Activated gamma-delta T cell treated with Interleukin-2 at 50 U/mL for 16 hours (primary cell): Measurements from ENCODE around the gene CPSF3.

ENCODE experiments used
- DNase-seq: peaks from one replicate; pipeline ENCODE4 v3.0.0-alpha.2; 2020

The CPSF3 gene

DNA sequence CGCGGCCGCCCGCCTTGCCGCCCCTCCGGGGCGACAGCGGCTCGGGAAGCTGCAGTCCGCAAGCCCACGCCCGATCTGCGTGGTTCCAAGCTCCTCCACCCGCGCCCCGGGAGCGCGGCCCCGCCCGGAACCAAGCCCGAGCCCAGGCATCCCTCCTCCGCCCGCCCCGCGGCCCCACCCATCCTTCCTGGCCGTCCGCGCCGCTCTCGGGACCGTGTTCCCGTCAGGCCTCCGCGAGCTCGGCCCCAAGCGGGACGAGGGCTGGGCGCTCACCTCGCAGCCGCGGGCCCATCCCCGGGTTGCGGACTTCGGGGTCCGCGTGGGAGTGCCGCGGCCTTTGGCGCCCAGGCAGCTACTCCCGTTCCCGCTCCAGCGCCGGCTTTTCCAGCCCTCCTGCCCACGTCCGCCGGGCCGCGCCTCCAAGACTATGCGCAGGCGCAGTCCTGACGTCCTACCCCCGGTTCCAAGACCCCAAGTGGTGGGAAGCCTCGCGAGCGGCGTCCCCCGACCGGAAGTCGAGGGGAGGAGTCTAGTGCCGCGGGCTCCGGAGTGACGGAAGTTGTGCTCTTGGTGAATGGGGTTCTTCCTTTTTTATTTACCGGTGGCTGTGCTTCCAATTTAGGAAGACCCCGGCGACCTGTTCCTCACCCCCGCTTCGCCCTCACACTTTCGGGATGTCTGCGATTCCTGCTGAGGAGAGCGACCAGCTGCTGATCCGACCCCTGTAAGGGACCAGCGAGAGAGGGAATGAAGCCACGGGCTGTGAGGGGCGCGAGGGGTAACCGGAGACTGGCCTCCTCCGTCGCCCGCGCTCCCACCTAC is at the start of gene CPSF3, which contains the start of gene ITGB1BP1:
TSS of gene CPSF3 (plus strand) at position 555 of the 822 bp plus-strand sequence. CDS start at position 675, 120 bp downstream.
TSS of gene ITGB1BP1 (minus strand) at position 429 of the 822 bp plus-strand sequence. CDS start 4,831 bp downstream, outside the sequence.
- DNase-seq, result peak; percentile 97

DNA sequence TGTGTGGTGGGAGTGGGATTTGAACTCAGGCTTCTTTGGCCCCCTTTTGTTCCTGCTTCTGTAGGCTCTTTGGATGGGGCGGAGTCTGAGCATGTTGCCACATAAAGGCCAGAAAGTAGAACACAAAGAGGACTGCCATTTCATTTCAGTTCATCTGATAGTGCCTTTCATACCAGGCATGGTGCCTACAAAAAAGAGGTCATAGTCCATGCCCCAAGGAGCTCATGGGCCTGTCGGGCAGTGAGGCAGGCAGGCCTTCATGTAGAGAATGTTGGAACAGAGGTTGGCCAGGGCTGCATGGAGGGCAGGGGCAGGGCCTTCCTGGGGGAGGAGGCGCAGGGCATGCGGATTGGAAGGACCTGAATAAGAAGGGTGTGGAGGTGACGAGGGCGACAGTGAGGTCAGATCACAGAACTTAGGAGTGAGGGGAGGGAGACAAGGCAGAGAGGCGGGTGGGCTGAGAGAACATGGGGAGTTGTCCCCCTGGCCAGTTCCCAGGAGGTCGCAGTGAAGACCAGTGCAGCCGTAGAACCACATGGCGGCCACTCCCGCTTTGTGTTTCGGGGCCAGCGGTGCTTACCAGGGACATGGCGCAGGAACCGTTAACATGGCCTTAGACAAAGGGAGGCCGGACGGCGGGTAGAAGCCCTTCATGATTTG is 49.3 kb upstream of the CPSF3 start:
- no peak for DNase-seq

DNA sequence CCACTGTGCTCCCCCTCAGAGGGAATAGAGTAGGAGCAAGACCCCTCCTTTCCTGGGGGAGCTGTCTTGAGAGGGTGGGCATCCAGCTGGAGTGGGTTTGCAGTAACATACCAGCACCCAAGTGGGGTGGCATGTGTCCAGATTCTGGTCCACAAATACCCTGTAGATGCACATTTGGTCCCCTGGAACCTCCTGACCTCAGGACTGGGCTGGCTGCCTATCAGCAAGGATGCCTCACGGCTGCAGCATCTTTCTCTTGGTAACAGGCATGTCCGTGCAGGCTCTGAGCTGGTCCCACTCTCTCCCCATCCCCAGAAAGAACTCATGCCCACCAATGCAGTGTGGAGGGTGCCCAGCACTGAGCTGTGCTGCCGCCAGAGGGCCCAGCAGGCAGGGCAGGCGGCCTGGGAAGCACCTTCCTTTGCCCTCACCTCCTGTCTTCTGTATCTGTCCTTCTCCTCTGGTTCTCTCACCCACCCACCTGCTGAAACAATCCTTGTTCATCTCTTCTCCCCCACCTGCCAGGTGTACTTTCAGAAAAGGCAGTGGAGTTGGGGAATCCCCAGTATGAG is 47.5 kb upstream of the CPSF3 start:
- DNase-seq, result no peak

DNA sequence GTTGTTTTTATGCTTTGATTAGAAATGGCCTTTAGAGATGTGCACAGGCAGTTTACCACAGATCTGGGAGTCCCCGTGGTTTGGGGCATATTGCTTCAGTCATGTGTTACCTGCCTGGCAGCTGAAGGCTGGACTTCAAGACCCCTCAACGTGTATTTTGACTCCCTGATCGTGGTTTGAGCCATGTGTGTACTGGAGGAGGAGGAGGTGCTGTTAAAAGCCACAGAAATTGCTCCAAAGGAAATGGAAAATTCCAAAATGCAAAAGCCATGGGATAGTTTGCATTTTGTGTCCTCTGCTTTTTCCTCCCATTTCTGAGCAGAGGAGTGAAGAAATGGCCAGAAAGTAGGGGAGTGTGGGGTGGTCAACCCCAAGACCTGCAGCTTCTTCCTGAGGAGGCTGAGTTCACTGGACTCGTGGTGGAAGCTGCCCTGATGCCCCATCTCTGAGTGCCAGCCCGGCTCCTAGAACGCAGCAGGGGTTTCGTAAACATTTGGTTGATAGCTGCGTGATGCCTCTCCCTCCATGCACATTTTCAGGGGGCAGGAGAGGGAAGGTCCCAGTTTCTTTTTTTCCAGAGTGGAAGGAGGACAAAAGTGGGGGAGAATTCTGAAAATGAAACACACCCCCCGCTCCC is 45.9 kb upstream of the CPSF3 start:
- no peak for DNase-seq

- DNase-seq, result no peak
These were observed 44.7 kb upstream of the CPSF3 start for GRCh38 chr2:9378433-9379390.

DNA sequence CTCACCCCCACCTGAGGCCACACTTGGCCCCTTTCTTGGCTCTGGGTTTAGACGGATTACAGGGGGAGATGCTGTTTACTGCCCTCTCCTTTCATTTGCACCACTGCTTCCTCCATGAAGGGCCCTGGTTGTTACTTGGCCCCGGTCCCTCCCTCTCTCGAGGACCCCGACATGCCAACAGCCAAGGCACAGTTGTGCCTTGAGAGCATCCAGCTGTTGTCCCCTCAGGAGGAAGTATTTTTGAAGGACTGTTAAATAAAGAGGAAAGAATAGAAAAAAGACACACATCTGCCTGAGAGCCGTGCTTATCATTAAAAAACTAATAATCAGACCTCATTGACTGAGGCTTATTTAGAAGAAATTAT is 44.1 kb upstream of the CPSF3 start:
- DNase-seq, result no peak

DNA sequence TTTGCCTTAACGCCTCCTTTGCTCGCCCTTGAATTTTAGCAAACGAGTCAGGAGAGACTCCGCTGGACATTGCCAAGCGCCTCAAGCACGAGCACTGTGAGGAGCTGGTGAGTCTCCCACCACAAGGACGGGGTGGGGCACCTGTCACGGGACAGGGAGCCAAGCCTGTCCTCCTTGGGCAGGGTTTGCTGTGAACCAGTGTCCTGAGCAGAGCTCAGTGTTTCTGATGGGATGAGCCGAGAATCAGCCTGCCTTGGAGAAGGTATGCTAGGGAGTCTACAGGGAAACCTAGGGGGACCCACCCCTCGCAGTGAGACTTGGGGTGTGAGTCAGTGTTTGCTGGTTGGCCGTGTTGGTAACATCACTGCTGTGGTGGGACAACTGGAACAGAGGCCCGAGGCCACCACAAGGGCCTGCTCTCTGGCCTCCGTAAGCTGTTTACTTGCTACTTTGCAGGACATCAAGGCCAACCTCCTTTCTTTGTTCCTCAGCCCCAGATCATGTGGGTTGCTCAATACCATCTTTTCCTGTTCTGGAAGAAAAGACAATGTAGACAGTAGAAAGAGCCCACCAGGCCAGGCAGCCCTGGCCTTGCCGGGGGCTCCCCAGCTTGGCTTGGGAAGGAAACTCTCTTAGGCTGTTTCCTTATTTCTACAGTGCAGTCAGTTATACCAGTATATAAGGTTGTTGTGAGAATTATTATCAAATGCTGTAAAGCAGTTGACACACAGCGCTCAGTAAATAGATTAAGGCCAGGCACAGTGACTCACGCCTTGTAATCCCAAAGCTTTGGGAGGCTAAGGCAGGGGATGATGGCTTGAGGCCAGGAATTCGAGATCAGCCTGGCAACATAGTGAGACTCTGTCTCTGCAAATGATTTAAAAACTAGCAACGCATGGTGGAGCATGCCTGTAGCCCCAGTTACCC is 42.5 kb upstream of the CPSF3 start:
- no peak for DNase-seq

GRCh38 chr2:9382604-9383235 is 40.7 kb upstream of the CPSF3 start:
- DNase-seq, result no peak

DNA sequence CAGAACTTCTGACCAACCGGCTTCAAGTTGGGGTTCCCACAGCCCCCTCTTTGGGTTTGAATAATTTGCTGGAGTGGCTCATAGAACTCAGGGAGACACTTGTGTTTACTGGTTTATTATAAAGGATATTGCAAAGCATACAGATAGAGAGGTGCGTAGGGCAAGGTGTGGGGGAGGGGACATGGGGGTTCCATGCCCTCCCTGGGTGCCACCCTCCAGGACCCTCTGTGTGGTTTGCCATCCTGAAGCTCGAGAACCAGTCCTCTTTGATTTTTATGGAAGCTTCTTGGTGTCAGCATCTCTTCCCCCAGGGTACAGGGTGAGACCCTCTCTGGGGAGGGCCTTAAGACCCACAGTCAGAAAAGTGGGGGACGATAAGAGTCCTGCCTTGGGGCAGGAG is 38.9 kb upstream of the CPSF3 start:
- no peak for DNase-seq

DNA sequence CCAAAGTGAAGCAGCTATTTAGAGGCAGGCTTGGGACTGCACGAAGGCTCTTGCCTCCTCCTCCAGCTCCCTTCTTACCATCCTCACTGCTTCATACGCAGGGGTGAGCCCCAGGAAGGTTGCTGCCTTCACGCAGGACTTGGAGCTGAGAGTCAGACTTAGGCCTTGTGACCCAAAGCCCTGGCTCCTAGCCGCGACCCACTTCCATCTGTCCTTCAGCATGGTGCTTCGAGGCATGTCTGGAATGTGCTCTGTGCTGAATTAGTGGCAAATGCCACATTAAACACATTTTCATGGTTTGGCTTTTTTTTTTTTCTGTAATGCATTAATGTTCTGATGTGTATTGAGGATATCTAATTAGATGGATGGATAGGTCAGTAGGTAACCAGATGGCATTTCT is 37.6 kb upstream of the CPSF3 start:
- no peak for DNase-seq

DNA sequence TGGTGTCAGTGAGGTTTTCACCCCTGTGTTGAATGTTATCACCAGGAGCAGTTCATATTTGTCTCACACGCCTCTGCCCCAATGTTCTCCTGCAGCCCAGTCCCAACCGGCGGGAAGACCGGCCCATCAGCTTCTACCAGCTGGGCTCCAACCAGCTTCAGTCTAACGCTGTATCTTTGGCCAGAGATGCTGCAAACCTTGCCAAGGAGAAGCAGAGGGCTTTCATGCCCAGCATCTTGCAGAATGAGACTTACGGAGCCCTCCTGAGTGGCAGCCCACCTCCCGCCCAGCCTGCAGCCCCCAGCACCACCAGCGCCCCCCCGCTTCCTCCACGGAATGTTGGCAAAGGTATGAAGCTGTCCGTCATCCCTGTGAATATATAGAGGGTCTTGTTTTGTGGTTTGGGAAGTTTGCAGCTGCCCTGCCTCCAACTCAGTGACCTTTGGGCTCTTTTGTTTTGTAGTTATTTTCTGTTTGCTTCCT is 35.2 kb upstream of the CPSF3 start:
- no peak for DNase-seq

GRCh38 chr2:9388950-9389911 is 34.2 kb upstream of the CPSF3 start:
- no peak for DNase-seq

GRCh38 chr2:9390151-9390850 is 33.2 kb upstream of the CPSF3 start:
- DNase-seq, result no peak

DNA sequence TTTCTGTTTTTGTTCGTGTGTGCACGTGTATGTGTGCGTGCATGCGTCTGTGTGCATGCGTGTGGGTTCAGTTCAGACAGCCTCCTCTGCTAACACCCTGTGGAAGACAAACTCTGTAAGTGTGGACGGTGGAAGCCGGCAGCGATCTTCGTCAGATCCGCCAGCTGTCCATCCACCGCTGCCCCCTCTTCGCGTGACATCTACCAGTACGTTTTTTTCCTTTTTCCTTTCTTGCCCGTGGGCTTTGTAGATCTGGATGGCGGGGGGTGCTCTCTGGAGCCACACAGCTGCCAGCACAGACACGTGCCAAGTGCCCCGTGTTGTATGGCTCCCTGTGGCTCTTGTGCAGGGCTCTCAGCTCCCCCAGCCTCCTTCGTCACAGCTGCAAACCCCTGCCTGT is 32.5 kb upstream of the CPSF3 start:
- no peak for DNase-seq

DNA sequence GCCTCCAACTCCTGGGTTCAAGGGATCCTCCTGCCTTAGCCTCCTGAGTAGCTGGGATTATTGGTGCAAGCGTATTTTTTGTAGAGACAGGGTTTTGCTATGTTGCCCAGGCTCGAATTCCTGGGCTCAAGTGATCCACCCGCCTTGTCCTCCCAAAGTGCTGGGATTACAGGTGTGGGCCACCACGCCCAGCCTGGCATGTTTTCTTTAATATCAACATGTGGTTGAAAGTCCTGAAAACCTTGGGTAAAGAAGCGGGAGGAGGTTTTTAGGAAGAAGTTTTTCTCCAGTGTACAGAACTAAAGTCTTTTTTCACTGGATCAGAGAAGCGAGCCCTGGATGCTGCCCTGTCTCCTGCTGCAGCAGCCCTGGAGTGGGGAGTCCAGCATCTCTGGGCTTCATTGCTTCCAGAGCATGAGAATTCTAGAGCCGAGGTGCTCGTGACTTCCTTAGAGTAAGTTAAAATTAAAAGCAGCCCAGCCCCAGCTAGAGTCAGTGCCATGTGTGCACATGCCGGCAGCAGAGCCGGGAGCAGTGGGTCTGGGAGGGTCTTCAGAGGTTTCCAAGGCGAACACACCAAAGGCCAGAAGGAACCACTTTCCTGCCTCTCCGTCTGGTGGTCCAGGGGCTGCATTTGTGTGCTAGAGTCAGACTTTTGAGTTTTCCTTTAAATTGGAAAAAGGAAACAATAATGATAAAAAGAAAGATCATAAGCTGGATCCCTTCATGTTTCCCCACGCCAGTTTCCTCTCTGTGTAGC is 31.3 kb upstream of the CPSF3 start:
- no peak for DNase-seq

DNA sequence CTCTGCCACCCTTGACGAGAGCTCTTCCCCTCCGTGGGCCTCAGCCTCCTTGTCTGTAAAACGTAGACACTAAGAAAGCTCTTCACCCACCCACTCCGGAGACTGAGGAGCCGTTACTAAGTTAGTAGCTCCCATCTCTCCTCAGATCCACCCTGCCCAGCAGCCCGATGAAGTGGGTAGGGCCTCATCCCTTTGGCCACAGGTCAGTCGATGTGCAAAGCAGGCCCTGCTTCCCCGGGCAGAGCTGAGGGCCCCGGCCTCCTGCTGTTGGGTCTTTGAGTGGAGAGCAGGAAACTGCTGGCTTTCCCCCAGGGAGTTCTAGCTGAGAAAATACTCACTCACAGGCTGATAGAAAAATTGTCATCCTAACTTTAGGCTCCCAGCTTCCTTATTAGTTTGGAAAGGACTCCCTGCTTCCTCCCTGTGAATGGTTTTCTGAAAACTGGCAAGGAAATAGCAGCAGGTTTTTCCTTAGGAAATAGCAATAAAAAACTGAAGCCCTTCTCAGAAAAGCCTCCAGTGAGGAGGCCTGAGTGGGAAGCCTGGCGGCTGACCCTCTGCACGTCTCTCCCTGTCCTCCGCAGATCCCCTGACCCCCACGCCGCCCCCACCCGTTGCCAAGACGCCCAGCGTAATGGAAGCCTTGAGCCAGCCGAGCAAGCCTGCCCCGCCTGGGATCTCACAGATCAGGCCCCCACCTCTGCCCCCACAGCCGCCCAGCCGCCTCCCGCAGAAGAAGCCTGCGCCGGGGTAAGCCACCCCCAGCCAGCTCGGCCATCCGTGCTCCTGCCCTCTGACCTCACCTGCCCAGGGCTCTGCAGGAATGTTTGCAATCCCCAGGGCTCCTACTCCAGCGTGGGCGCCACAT is 30.3 kb upstream of the CPSF3 start:
- DNase-seq, result no peak

- DNase-seq, result no peak
These were observed 28.6 kb upstream of the CPSF3 start for GRCh38 chr2:9394816-9395215.
